Lower lobe of right lung (tissue), 2 donors: ENCODE data around the gene GPATCH8. TPM values are rescaled to one million over a fixed set of nuclear protein-coding genes. Genes with fewer than 3 reads are reported as not detected.

Experiments
- ATAC-seq, 2 donors: fragments of 200-7000 bp; cut with Tn5 transposase; one replicate each; pipeline ENCODE4 v1.9.1; 2020 to 2022; ENCODE audit warnings: mild to moderate bottlenecking in 2 of 2, moderate library complexity in 2 of 2
- DNase-seq: peaks from one replicate; pipeline ENCODE4 v3.0.0-alpha.2; 2020
- H3K27ac ChIP-seq: fragments of 200-600 bp; one replicate; pipeline ENCODE4 v1.8.0; 2022
- H3K27me3 ChIP-seq: fragments of 200-600 bp; one replicate; pipeline ENCODE4 v1.8.0; 2022; ENCODE audit warnings: low read depth
- H3K36me3 ChIP-seq: fragments of 200-600 bp; one replicate; pipeline ENCODE4 v1.8.0; 2022; ENCODE audit warnings: mild to moderate bottlenecking
- H3K4me1 ChIP-seq: fragments of 200-600 bp; one replicate; pipeline ENCODE4 v1.8.0; 2022
- H3K4me3 ChIP-seq: fragments of 200-600 bp; one replicate; pipeline ENCODE4 v1.8.0; 2022; ENCODE audit warnings: mild to moderate bottlenecking
- H3K9me3 ChIP-seq: fragments of 200-600 bp; one replicate; pipeline ENCODE4 v1.8.0; 2022
- CTCF ChIP-seq: fragments of 200-600 bp; IDR thresholded peaks from one replicate; pipeline ENCODE4 v1.8.0; 2022; ENCODE audit warnings: antibody characterized with exemption, mild to moderate bottlenecking
- intact Hi-C: fragments of 100-400 bp; cut with DNase I; formaldehyde crosslinking; loops from one replicate; pipeline ENCODE4 v1.11.0; 2022
- total RNA-seq: library from RNA; stranded (reverse); fragmentation: NEBNext Ultra II Directional; extraction: Animal tissue kit (Norgen Biotek cat#: 25700); gene quantifications from one replicate; pipeline ENCODE4 v1.2.1, GENCODE V29; 2021
- donor health status: DM: no; HTN: yes; CAD: no; lungs with severe emphysema.

The GPATCH8 gene
- total RNA-seq, 1 donor from 2014 or later, result 48.3 TPM

- no peaks in the 10 kb centered on the region for H3K9me3 ChIP-seq
- no peaks in the 10 kb centered on the region for H3K27me3 ChIP-seq
- DNase-seq (no peak), ATAC-seq (no peak)
- no peak overlapping the region for H3K27ac ChIP-seq
- H3K4me1 ChIP-seq, result no peaks in the 10 kb centered on the region
- peaks cover 66% of the 10 kb centered on the region for H3K36me3 ChIP-seq
- intact Hi-C loops, result no loop called here
- no peak for TF ChIP-seq CTCF
- H3K4me3 ChIP-seq, result no peak overlapping the region
These were observed 70.7 kb downstream of the GPATCH8 start for GRCh38 chr17:44432254-44433157.

GRCh38 chr17:44424828-44425461, 78.3 kb downstream of the GPATCH8 start:
- no peak for DNase-seq
- no peak for TF ChIP-seq CTCF
- Histone ChIP-seq H3K4me1 (no peaks in the 10 kb centered on the region), H3K36me3 (peaks cover 69% of the 10 kb centered on the region), H3K27ac (no peak overlapping the region), H3K9me3 (no peaks in the 10 kb centered on the region), H3K4me3 (no peak overlapping the region), H3K27me3 (no peaks in the 10 kb centered on the region)
- no peak for ATAC-seq
- intact Hi-C loops, result no loop called here

DNA sequence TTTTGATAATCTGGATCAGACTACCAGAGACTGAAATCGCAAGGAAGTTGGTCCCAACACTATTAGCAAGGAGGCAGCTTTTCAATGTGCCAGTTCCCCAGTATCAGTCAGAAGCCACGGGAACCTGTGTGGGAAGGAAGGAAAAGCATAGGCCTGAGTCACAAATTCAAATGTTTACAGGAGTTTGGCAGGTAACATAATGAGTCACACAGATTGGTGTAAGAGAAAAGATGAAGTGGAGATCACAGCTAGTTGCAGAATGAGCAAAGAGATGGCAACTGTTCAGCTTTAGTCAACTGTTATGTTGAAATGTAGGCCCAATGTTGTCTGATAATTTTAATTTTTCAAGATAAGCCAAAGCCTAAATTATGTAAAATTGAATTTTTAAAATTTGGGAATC, 85.7 kb downstream of the GPATCH8 start:
- TF ChIP-seq CTCF, result no peak
- H3K4me3 ChIP-seq, result no peak overlapping the region
- H3K36me3 ChIP-seq, result peaks cover 65% of the 10 kb centered on the region
- H3K4me1 ChIP-seq, result no peaks in the 10 kb centered on the region
- no peaks in the 10 kb centered on the region for H3K27me3 ChIP-seq
- peak in 1 of 2 donors; percentile 24 for ATAC-seq
- no peak overlapping the region for H3K27ac ChIP-seq
- intact Hi-C loops, result no loop called here
- no peak for DNase-seq
- H3K9me3 ChIP-seq, result no peaks in the 10 kb centered on the region

DNA sequence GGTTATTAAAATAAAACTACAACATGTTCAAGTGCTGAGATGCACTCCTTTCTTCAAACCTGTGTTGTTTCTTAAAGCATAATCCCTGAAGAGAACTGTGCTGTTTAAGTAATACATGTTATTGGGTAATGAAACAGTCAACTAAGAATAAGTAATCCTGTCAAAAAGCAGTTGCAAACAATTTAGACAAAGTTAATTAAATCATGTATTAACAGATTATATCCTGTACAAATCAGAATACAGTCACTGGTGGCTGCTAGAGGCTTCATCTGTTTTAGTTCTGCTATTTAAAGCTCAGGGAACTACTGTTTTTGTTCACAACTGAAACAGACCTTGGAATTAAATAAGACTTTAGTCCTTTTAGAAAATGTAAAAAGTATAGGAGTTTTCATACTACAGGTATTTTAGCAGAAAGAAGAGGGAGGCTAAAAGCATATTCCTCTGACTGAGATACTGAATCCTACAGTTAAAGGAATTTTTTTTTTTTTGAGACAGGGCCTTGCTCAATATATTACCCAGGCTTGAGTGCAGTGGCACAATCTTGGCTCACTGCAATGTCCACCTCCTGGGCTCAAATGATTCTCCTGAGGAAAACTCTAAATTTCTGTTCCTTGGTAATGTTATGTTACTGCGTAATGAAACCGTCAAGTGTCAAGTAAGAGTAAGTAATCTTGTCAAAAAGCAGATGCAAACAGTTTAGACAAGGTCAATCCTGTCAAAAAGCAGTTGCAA, 86.5 kb downstream of the GPATCH8 start:
- no peak for TF ChIP-seq CTCF

DNA sequence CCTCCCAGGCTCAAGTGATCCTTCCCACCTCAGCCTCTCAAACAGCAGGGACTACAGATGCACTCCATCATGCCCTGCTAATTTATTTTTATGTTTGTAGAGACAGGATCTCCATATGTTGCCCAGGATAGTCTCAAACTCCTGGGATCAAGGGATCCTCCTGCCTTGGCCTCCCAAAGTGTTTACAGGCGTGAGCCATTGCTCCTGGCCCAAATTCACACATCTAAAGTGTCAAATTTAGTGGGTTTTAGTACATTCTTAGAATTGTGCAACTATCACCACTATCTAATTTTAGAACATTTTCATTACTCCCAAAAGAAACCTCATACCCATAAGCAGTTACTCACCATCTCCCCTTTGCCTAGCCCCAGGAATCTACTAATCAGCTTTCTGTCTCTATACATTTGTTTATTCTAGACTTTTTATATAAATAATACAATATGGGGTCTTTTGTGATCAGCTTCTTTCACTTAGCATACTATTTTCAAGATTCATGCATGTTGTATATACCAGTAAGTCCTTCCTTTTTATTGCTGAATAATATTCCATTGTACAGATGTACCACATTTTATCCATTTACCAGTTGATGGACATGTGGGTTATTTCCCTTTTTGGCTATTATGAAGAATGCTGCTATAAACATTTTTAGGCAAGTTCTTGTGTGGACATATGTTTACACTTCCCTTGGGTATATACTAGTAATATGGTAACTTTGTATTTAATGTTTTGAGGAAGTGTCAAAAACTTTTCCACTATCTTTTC, 88.6 kb downstream of the GPATCH8 start:
- ATAC-seq (no peak), DNase-seq (no peak)
- intact Hi-C loops, result no loop called here
- no peaks in the 10 kb centered on the region for H3K27me3 ChIP-seq
- no peak overlapping the region for H3K4me3 ChIP-seq
- no peaks in the 10 kb centered on the region for H3K4me1 ChIP-seq
- no peak for TF ChIP-seq CTCF
- H3K36me3 ChIP-seq, result peaks cover 36% of the 10 kb centered on the region
- no peak overlapping the region for H3K27ac ChIP-seq
- no peaks in the 10 kb centered on the region for H3K9me3 ChIP-seq

More for the DNA sequence above, 86.5 kb downstream of the GPATCH8 start:
- Histone ChIP-seq H3K27me3 (no peaks in the 10 kb centered on the region), H3K36me3 (peaks cover 58% of the 10 kb centered on the region), H3K4me3 (no peak overlapping the region), H3K27ac (no peak overlapping the region), H3K4me1 (no peaks in the 10 kb centered on the region), H3K9me3 (no peaks in the 10 kb centered on the region)
- ATAC-seq (no peak), DNase-seq (no peak)
- intact Hi-C loops, result no loop called here
